CD4-positive, alpha-beta T cell (primary cell): ENCODE data around the gene EPS8L2. TPM values are rescaled to one million over a fixed set of nuclear protein-coding genes. Genes with fewer than 3 reads are reported as not detected.

Experiments
- ATAC-seq: fragments of 200-7000 bp; cut with Tn5 transposase; one replicate; pipeline ENCODE4 v1.10.0; 2022; ENCODE audit warnings: mild to moderate bottlenecking; ENCODE audit not compliant: poor library complexity
- CTCF ChIA-PET: fragments of 350-600 bp; sonication (Branson Sonifier 250); formaldehyde crosslinking; loops from one replicate; lab custom pipeline; 2021; ENCODE audit warnings: antibody characterized with exemption, inconsistent platforms; lab: Charles Lee
- POLR2A ChIA-PET: fragments of 350-600 bp; sonication (Branson Sonifier 250); formaldehyde crosslinking; loops from one replicate; lab custom pipeline; 2021; ENCODE audit warnings: antibody characterized with exemption, inconsistent platforms; lab: Charles Lee
- DNase-seq, 14 experiments: peaks; one replicate each; pipeline ENCODE4 v3.0.0-alpha.2; 2013 to 2020; ENCODE audit warnings: mixed read lengths in 2 of 14
- H3K27ac ChIP-seq, 2 donors: one replicate each; pipeline versions ENCODE4 v1.5.1 to v1.7.0; 2013; ENCODE audit warnings: low read length in 2 of 2, low read depth in 1 of 2, mild to moderate bottlenecking in 1 of 2
- H3K27me3 ChIP-seq, 2 experiments: 1 replicate in 1 of 2; 2 replicates in 1 of 2; pipeline versions ENCODE4 v1.6.1 to v1.7.0; 2013; ENCODE audit warnings: low read length in 2 of 2, control low read depth in 1 of 2, mild to moderate bottlenecking in 1 of 2, moderate library complexity in 1 of 2; ENCODE audit not compliant: insufficient read depth in 2 of 2, control insufficient read depth in 1 of 2
- H3K36me3 ChIP-seq: one replicate; pipeline ENCODE4 v1.6.1; 2013; ENCODE audit warnings: low read length, control low read depth; ENCODE audit not compliant: insufficient read depth
- H3K4me1 ChIP-seq: one replicate; pipeline ENCODE4 v1.6.1; 2013; ENCODE audit warnings: low read length, control low read depth; ENCODE audit not compliant: insufficient read depth
- H3K4me3 ChIP-seq: one replicate; pipeline ENCODE4 v1.5.1; 2013; ENCODE audit warnings: mild to moderate bottlenecking, low read length, moderate library complexity
- H3K9me3 ChIP-seq, 2 experiments: 1 replicate in 1 of 2; 2 replicates in 1 of 2; pipeline versions ENCODE4 v1.6.1 to v1.7.0; 2013; ENCODE audit warnings: low read length in 2 of 2, mild to moderate bottlenecking in 2 of 2, control low read depth in 1 of 2, moderate library complexity in 1 of 2; ENCODE audit not compliant: control insufficient read depth in 1 of 2, insufficient read depth in 1 of 2
- H3K27ac Mint-ChIP-seq: one replicate; pipeline ENCODE4 v1.8.0; 2020; ENCODE audit warnings: mixed read lengths
- H3K27me3 Mint-ChIP-seq: one replicate; pipeline ENCODE4 v1.8.0; 2021; ENCODE audit warnings: mixed read lengths
- H3K36me3 Mint-ChIP-seq: one replicate; pipeline ENCODE4 v1.8.0; 2021; ENCODE audit warnings: low read depth, mixed read lengths
- H3K4me1 Mint-ChIP-seq: one replicate; pipeline ENCODE4 v1.8.0; 2021; ENCODE audit warnings: low read depth, mixed read lengths
- H3K4me3 Mint-ChIP-seq: one replicate; pipeline ENCODE4 v1.8.0; 2020; ENCODE audit warnings: mild to moderate bottlenecking, mixed read lengths
- H3K9me3 Mint-ChIP-seq: one replicate; pipeline ENCODE4 v1.8.0; 2020; ENCODE audit warnings: mixed read lengths
- intact Hi-C, 2 experiments: fragments of 100-400 bp; cut with DNase I in 1 of 2; cut with micrococcal nuclease in 1 of 2; formaldehyde crosslinking; loops; one replicate each; pipeline versions ENCODE4 v1.15.1 to v1.9.0; 2023 to 2025; cut with DNase I, micrococcal nuclease
- total RNA-seq, 174 experiments: library from RNA in 2 of 174; stranded (reverse) in 2 of 174; gene quantifications; one replicate each; pipeline ENCODE4 v1.2.3 and lab custom pipeline; 2021 to 2026
- TF ChIP-seq, protein P1 (sequence below): fragments of 200-600 bp; IDR thresholded peaks from one replicate; pipeline ENCODE4 v1.8.0; 2022; ENCODE audit warnings: antibody characterized with exemption, mild to moderate bottlenecking

The EPS8L2 gene
- total RNA-seq, 2 experiments from 2014 or later, result 3.5 to 4.0 TPM

DNA sequence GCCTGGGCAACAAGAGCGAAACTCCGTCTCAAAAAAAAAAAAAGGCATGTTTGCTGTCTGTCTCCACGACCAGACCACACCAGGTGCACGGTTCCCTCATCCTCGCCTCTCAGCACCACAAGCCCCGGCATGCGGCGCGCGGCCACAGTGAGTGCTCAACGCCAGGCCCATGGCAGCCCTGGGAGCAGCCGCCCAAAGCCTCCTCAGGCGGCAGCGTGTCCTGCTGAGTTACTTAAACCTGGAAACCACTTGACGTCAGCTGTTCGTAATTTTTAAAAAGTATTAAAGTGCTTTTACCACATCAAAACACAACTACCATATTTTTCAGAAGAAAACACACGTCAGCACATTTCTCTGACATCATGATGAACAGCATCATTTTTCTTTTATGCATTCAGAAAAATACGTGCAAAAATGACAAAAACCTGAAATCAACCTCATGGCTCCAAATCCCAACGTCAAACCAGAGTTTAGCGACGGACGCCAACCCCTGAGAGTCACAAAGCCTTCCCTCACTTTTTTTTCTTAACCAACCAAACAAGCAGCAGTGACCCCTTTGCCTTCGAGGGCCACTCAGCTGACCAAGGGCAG lies 13.1 kb upstream of the EPS8L2 start:
- CTCF ChIA-PET, result interaction anchor here (0.6 to 1.2 kb wide), 2 partner anchors 117 to 138 kb away, joined by 3 to 6 read pairs; partner anchors contain the start of gene RPLP2
- no peaks in the 10 kb centered on the region for H3K27me3 Mint-ChIP-seq
- H3K9me3 ChIP-seq, result no peaks in the 10 kb centered on the region

DNA sequence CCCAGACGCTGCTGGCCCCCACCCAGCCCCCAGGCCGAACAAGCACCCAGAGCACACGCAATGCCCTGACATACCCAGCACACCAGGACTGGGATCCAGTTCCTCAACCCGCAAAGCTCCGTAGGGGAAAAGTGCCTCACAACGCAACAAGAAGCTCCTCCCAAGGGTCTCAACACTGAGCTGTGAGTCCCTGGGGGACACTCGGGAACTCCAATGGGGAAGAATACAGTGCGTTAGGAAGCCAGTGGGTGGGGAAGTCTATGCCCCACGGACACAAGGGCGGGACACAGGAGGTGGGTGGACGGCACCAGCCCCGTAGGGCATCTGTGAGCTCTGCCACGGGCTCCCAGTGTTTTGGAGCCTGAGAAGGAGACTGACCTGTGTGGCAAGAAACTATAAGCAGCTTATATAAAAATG lies 12.6 kb upstream of the EPS8L2 start:
- DNase-seq (no peak), ATAC-seq (no peak)
- Histone ChIP-seq H3K4me3 (peak overlapping the region; percentile 24), H3K27me3 (no peaks in the 10 kb centered on the region), H3K27ac (peak overlapping the region in 1 of 2 donors; percentile 60), H3K4me1 (peaks cover 71% of the 10 kb centered on the region), H3K36me3 (peaks cover 13% of the 10 kb centered on the region), H3K9me3 (no peaks in the 10 kb centered on the region)
- intact Hi-C loops, result loop anchor here (5.0 to 10.0 kb wide), 3 partner anchors 34 to 129 kb away; partner anchors contain the start of genes LMNTD2 (in 1 of the 2) and RASSF7 (in 1 of the 2)
- peaks cover 56% of the 10 kb centered on the region for H3K4me1 Mint-ChIP-seq
- TF ChIP-seq, protein P1, sequence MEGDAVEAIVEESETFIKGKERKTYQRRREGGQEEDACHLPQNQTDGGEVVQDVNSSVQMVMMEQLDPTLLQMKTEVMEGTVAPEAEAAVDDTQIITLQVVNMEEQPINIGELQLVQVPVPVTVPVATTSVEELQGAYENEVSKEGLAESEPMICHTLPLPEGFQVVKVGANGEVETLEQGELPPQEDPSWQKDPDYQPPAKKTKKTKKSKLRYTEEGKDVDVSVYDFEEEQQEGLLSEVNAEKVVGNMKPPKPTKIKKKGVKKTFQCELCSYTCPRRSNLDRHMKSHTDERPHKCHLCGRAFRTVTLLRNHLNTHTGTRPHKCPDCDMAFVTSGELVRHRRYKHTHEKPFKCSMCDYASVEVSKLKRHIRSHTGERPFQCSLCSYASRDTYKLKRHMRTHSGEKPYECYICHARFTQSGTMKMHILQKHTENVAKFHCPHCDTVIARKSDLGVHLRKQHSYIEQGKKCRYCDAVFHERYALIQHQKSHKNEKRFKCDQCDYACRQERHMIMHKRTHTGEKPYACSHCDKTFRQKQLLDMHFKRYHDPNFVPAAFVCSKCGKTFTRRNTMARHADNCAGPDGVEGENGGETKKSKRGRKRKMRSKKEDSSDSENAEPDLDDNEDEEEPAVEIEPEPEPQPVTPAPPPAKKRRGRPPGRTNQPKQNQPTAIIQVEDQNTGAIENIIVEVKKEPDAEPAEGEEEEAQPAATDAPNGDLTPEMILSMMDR, result no peak
- peaks cover 29% of the 10 kb centered on the region for H3K36me3 Mint-ChIP-seq
- no peaks in the 10 kb centered on the region for H3K9me3 Mint-ChIP-seq
- ChIA-PET CTCF (interaction anchor here (1.2 kb wide), 1 partner anchor 138 kb away, joined by 6 read pairs; no protein-coding TSS in a partner anchor), POLR2A (interaction anchor here (2.9 kb wide), 1 partner anchor 78 kb away, joined by 12 read pairs; the partner anchor contains the start of gene IRF7)
- H3K27me3 Mint-ChIP-seq, result no peaks in the 10 kb centered on the region
- peak overlapping the region; percentile 96 for H3K27ac Mint-ChIP-seq
- peak overlapping the region; percentile 89 for H3K4me3 Mint-ChIP-seq

More for the DNA sequence above, 13.1 kb upstream of the EPS8L2 start:
- no peaks in the 10 kb centered on the region for H3K9me3 Mint-ChIP-seq
- intact Hi-C loops, result loop anchor here (5.0 to 10.0 kb wide), 3 partner anchors 34 to 128 kb away; partner anchors contain the start of genes LMNTD2 (in 1 of the 2) and RASSF7 (in 1 of the 2)
- H3K36me3 Mint-ChIP-seq, result peaks cover 34% of the 10 kb centered on the region
- peak overlapping the region; percentile 89 for H3K4me3 Mint-ChIP-seq
- no peaks in the 10 kb centered on the region for H3K27me3 ChIP-seq
- H3K36me3 ChIP-seq, result peaks cover 18% of the 10 kb centered on the region
- peak; percentile 13 for ATAC-seq
- peaks cover 66% of the 10 kb centered on the region for H3K4me1 ChIP-seq
- DNase-seq, result peak in 8 of 14 experiments; percentile 9 to 93 (median 67)
- H3K4me3 ChIP-seq, result no peak overlapping the region
- H3K4me1 Mint-ChIP-seq, result peaks cover 51% of the 10 kb centered on the region
- H3K27ac ChIP-seq, result peak overlapping the region in 1 of 2 donors; percentile 60
- peak overlapping the region; percentile 96 for H3K27ac Mint-ChIP-seq
- TF ChIP-seq, protein P1, result no peak
- POLR2A ChIA-PET, result no interaction called here

DNA sequence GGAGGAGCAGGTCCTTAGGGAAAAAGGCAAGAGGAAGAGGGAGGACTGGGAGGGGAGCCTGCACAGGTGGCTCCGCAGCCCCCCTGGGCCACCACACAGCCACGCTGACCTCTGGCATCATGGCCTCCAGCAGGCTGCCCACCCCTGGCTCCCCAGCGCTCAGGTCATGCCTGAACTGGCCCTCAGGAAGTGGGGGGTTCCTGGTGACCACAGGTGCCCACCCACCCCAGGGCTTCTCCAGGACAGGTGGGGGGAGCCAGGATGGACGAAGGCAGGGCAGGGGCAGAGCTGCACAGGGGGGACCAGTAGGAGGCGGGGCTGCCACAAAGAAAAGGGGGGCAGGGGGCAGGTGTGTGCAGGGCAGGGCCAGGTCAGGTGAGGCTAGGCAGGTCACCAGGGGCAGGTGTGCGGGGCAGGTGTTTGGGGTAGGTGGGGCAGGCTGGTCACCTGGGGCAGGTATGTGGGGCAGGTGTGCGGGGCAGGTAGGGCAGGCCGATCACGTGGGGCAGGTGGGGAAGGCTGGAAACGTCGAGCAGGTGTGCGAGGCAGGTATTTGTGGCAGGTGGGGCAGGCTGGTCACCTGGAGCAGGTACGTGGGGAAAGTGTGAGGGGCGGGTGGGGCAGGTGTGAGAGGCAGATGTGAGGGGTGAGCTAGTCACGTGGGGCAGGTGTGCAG lies 12.0 kb upstream of the EPS8L2 start:
- DNase-seq (peak in 1 of 14 experiments; percentile 37), ATAC-seq (no peak)
- CTCF ChIA-PET, result no interaction called here
- intact Hi-C loops, result loop anchor here (5.0 to 10.0 kb wide), 3 partner anchors 33 to 129 kb away; partner anchors contain the start of genes LMNTD2 (in 1 of the 2) and RASSF7 (in 1 of the 2)
- Histone ChIP-seq H3K4me3 (peak overlapping the region; percentile 24), H3K36me3 (peaks cover 8% of the 10 kb centered on the region), H3K4me1 (peaks cover 77% of the 10 kb centered on the region), H3K9me3 (no peaks in the 10 kb centered on the region), H3K27ac (peak overlapping the region in 1 of 2 donors; percentile 38), H3K27me3 (no peaks in the 10 kb centered on the region)
- Mint-ChIP-seq H3K4me3 (peak overlapping the region; percentile 89), H3K4me1 (peaks cover 56% of the 10 kb centered on the region), H3K9me3 (no peaks in the 10 kb centered on the region), H3K36me3 (peaks cover 24% of the 10 kb centered on the region), H3K27me3 (no peaks in the 10 kb centered on the region), H3K27ac (peak overlapping the region; percentile 96)
- TF ChIP-seq, protein P1, result no peak
- POLR2A ChIA-PET, result interaction anchor here (1.6 to 3.9 kb wide), 7 partner anchors 33 to 487 kb away, joined by 7 to 41 read pairs (median 11); partner anchors contain the start of genes BET1L, IRF7 and RIC8A
